ENCODE data around the gene FLCN.
"Not testable (repeated sequence)": the region's sequence is repeated elsewhere in the genome, so short reads cannot be mapped to it uniquely, and the experiment has no call there.

The FLCN gene

GRCh38 chr17:17206913-17207335 is 30.0 kb downstream of the FLCN start:
- DNase-seq = no peak

- DNase-seq = peak; percentile 73 to 84
Measured at GRCh38 chr17:17206124-17206912, 30.6 kb downstream of the FLCN start, which contains the start of gene PLD6. Gene PLD6, minus strand, starts transcription at chr17:17206333. Its CDS starts 47 bp downstream, at chr17:17206286.

DNA sequence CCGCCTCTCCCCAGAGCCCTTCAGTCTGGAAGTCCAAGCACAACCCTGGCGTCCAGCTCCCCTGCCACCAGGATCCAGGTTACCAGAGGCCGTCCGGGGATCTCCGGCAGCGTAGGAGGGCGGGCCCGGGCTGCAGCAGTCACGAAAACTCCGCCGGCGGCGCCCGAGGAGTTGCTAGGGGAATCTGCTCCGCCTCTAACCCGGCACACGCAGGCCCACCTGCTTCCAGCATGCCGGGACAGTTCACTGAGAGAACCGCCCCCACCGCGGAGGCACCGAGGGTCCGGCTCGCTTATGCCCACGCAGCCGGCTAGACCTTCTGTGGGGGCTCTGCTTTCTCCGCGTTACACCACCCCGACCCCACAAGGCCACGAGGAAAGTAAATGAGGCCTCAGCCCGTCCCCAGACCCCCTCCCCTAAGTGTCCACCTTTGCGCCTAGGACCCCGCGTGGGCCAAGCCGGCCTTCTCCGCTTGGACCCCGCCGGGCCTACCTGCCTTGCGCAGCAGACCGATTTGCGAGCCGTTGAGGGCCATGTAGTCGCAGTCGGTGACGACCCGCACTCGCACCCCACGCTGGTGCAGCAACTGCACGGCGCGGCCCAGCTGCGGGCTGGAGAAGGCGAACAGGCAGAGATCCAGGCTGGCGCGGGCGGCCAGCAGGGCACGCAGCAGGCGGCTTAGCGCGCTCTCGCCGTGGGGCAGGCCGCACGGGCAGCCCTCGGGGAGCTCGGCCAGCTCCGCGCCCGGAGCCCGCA is 31.4 kb downstream of the FLCN start:
- peak; percentile 7 to 20 for DNase-seq

DNA sequence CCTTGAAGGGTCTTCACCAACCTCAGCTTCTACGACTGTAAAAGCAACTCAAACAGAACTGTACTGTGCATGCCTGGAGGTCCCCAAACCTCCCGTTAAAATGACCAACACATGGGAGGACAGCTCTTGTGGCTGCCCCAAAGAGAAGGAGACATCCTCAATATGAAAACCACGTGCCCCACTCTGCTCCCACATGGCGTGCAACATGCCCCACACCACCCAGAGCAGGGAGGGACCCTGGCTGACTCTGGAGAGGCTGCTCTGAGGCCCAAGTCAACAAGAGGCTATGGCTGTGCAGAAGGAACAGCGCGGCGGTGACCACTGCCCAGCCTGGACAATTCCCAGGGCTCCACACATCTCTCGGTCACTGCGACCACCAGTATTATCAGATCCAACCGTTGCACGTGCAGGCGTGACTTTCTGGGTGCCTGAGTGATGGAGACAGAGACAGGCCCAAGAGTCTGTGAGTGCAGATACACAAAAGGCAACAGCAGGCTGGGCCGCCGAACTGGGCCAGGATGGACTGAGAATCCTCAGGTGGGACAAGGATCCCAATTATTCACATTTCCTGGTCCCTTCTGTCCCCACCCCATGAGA is 32.2 kb downstream of the FLCN start:
- DNase-seq = no peak

DNA sequence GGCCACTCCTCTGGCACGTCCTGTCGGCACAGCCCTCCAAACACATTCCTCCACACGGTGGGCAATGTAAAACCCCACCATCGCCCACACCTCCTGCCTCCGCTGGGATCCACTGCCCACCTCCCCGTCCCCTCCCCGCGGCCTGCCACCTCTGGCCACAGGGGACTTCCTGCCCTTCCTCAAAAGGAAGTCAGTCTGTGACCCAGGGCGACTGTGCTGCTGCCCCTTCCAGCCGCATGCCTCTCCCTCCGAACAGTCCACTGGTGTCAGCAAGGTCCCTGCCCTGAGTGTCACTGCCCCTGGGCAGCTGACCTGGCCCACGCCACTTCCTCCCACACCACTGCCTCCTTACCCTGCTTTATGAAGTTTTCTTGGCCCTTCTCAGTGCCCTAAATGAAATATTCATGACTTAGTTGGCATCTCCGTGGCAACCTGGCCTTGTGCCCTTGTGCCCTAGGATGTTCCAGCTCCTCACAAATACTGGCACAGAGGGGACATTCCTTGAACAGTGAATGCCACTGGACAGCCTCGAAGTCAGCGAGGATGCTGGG is 32.9 kb downstream of the FLCN start:
- no peak for DNase-seq

DNA sequence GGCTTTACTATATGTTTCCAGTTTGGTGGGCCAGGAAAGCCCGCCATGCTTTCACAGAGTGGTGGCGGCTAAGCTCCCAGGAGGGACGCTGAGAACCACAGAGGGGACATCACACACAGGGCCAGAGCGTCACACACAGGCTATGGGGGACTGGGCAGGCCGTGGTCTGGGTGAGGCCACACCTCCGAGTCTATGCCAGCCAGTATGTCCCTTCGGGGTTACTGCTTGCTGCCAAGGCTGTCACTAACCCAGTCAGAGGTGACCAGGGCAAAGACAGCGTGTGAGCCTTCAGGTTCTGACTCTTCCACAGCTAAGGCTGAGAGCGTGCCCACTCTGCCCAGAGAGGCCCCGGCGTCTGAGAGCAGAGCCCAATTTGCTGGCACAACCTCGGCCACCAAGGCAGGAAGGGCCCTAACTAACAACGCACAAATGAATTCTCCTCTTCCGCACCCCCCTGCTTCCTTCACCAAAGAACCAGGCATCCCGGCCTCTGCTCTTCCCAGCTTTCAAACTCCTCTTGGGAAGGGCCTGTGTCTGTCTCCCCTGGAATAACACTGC is 33.7 kb downstream of the FLCN start:
- no peak for DNase-seq

DNA sequence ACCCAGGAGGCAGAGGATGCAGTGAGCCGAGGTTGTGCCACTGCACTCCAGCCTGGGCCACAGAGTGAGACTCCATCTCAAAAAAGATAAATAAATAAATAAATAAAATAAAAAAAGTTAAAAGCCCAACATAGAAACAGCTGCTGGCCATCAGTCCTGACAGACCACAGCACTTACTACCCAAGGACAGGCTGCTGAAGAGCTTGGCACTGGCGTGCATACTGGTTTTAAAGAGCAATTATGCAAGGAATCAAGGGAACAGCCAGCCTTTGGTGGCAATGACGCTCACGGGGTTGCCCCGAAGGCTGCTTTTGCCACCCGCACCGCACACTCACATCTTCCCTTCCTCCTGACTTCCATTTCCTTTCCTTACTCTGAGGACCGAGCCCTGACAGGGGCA is 35.1 kb downstream of the FLCN start:
- no peak for DNase-seq

DNA sequence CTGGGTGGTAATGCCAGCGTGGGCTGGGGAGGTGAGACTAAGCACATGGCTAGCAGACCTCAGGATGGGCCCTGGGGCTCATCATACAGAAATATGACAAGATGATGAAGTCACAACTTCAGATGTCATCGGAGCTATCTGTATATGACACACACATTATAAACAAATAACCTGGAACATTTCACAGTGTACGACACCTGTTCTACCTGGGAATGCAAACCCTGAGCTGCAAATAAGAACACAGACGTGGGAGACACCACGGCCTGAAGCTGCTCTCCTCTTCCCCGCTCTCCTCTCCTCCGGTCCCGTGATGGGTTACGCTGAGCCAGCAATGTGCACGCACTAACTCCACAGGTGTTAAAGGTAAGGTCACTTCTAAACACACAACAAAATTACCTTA is 35.7 kb downstream of the FLCN start:
- DNase-seq = no peak

DNA sequence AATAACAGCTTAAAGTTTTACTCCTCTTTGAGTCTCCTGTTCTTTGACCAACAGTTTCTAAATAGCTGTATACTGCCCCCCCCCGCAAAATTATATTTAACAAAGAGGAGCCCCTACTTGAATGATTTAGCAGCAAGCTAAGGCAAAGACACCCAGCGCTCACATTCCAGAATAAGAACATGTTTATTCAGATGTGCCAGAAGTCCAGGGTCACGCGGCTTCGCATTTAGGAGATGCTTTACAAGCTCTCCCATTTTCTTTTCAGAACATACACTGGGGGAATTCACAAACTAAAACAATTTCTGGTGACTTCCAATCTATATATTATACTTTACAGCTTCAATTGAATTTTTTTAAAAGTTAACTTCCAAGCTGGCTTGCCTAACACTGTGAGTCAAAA is 36.1 kb downstream of the FLCN start:
- no peak for DNase-seq

DNA sequence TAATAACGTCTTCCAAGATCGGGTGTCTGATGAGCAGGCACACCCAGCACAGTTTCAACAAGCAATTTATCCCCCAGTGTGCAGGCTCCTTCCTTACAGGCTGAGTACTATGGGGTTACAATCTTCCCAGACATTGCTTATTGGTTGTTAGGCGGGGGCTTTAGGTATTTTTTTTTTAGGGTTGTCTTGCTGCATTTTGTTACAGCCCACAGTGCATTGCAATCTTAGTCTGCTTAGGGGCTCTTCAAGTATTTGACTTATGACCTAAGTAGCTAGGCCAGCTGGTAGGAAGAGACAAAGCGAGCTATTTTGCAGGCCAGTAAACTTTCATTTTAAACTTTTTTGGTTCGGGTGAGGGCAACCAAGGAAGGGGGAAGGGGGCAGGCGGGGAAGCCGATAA is 36.7 kb downstream of the FLCN start:
- DNase-seq = no peak

GRCh38 chr17:17198281-17198680 is 38.7 kb downstream of the FLCN start:
- no peak for DNase-seq

GRCh38 chr17:17196776-17197175 is 40.2 kb downstream of the FLCN start:
- no peak for DNase-seq

DNA sequence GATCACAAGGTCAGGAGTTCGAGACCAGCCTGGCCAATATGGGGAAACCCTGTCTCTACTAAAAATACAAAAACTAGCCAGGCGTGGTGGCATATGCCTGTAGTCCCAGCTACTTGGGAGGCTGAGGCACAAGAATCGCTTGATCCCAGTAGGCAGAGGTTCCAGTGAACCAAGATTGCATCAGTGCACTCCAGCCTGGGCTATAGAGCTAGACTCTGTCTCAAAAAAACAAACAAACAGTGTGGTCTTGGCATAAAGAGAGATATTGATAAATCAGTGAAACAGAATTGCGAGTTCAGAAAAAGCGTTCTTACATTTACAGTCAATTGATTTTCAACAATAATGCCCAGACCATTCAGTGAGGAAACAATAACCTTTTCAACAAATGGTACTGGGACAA is 41.5 kb downstream of the FLCN start:
- not testable (repeated sequence) for DNase-seq

DNA sequence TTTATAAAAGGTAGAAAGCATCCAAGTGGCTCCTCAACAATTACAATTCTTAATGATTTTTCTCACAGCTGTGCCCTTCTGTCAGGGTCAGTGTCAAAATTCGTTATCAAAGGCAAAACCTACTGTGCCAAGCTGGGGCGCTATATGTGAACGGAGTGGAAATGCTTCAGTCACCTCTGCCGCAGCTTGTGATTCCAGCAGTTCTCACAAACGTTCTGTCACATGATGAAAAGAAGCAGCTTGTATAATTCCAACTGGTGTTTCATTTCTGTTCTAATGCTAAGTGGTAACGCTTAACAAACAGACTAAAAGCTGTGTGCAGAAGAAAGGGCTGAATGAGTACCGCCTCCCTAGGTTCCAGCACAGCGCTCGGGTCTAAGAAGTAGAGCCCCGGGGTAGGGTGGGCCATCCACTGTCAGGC is 45.0 kb downstream of the FLCN start:
- no peak for DNase-seq

GRCh38 chr17:17191346-17191792 is 45.6 kb downstream of the FLCN start:
- DNase-seq = no peak

- DNase-seq = no peak
Measured at GRCh38 chr17:17190188-17190587, 46.8 kb downstream of the FLCN start.

- no peak for DNase-seq
Measured at GRCh38 chr17:17189559-17189958, 47.4 kb downstream of the FLCN start.

GRCh38 chr17:17188586-17188985 is 48.4 kb downstream of the FLCN start:
- no peak for DNase-seq

DNA sequence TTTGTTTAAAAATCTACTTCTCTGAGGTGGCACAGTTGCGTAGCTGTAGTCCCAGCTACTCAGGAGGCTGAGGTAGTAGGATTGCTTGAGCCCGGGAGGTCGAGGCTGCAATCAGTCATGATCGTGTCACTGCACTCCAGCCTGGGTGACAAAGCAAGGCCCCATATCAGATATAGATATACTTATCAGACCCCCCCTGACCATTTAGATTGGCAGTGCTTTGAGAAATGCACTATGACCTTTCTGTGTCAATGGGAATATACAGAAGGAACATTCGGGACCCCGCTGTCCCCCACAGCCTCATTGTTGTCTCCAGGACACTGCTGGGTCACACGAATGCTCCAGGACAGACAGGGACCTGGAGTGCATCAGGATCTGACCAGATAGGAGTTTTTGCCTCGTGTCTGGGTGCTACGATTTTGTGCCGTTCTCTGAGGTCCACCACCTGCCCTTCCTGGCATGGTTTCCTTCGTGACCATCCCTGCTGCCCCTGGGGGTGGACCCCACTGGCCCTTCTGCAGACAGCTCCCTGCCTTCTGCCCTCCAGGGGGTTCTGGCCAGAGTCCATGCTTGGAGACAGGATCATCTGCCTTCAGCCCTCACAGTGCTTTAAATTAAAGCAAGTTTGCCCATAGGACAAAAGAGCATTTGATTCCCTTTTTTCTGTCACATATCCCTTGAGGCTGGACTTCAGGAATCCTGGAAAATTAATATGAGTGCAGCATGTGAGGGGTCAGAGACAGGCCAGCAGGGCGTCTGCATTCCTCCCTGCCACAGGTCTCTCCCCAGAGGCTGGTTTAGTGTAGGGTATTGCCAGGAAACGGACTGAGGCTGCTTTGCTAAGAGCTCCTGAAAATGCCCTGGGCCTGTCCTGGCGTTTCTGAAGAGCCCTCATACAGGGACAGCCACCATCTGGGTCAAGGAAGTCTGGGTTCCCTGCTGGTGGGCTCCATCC is 50.1 kb downstream of the FLCN start:
- DNase-seq = no peak

DNA sequence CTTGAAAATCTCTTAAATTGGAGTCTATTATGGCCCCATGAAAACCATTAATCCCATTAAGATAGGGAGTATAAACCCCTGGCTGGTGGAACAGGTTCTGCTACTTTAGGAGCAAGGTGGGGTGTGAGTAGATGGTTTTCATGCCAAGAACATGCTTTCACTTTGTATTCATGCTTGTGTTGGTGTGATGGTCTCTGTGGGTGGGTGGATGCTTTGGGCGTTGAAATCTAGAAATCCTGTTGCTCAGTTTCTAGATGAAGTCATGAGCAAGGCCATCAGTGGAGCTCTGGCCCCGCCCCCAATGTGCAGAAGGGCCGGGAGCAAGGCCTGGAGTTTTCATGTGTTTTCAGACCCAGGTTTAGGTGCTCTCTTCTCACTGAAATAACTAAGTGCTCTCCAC is 50.9 kb downstream of the FLCN start:
- no peak for DNase-seq

DNA sequence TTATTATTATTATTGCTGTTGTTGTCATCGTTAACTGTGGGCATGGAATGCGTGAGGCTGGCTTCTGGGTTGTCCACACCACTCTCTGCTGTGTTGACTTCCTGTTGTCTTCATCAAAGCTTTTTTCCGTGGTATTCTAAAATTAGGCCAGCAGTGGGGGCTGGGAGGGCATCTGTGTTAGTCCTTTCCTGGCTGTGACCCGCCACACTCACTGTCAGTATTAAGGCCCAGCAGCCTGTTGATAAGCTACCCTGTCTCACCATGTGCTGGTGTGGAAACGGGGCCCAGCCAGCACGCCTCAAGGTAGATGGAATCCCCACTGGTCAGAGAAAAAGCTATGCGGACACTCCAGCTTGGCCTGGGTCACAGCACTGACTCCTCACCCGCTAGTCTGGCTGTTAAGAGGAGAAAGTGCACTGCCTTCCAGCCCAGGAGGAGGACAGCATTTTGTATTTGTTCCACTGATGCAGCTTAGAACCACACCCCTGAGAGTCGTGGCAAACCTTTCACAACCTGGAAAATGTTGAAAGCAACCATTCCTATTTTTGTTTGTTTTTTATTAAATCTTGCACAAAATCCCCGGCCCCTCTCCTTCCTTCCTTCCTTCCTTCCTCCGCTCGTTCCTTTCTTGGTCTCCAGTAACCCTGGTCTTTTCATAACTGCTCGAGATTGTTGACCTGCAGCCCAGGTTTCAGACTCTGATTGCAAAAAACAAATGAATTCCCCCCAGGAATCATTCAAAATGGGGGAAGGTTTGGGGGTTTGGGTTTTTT is 51.8 kb downstream of the FLCN start:
- not testable (repeated sequence) for DNase-seq

Data from inflammatory macrophage (primary cell).